ENCODE measurements around the gene PGP.

The PGP gene

DNA sequence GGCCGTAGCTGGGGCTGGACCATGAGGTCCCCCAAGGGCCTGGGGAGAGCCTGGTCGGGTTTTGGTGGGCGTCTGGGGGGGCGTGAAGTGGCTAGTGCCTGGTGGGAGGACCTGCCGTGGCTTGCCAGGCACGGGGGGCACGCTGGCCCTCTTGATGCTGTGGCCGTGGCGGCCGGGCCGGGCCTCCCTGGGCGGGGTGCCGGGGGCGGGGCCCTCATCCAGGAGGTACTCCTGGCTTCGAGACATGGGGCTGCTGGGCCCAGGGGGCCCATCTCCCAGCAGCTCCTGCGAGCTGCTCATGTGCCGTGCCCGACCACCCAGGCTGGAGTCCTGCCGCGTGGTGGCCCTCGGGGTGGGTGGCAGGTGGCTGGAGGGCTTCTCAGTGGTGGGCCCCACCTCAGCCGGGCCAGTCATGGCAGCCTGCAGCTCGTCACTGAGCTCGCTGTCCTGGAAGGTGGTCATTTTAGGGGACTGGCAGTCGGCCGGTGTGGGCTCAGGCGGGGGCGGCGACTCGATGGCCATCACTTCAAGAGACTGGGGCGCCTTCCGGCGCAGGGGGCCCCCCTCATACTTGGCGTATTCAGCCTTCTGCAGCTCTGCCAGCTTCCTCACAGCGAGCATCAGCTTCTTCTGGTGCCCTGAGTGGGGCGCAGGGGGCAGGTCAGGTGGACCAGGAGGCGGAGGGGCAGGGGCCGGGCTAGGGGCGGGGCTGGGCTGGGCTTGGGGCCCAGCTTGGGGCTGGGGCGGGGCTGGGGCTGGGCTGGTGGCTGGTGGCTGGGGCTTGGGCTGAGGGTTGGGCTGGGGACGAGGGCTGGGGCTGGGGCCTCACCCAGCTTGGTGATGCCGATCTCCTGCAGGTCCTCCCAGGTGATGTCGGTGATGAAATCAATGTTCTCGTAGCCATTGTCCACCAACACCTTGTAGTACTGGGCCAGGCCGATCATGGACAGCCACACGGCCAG is 33.4 kb downstream of the PGP start:
- no peak for DNase-seq (ENCODE audit: low spot score)

DNA sequence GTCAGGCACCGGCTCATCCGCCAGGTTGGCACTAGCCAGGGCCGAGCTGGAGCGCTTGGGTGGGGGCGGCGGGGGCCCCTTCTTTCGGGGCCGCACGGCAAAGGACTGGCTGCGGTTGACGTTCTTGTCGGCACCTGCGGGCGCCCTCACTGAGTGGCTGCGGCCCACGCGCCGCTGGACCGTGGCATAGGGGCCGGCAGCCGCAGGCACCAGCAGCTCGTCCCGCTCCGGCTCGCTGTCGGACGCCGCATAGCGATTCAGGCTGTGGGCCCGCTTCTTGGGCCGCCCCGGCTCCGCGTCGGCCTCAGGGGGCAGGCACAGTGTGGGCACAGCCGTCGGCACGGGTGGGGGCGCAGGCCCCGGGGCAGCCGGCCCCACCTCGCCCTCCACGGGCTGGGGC is 34.2 kb downstream of the PGP start:
- DNase-seq (ENCODE audit: low spot score), result no peak

DNA sequence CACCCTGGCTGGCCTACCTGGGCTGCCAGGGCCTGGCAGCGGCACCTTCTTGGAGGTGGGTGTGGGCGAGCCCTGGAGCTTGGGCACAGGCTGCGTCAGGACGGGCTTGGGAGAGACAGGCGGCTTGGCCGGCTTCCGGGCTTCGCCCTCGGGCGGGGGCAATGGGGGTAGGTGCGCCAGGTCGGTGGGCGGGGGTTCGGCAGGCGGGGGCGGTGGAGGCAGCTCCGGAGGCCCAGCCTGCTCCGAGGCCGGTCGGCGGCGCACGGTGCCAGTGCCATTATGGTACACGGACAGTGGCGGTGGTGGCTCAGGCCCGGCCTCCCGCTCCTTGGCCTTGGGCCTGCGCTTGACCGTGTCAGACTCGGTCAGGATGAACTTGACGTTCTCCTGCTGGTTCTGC is 35.1 kb downstream of the PGP start:
- DNase-seq (ENCODE audit: low spot score), result no peak

DNA sequence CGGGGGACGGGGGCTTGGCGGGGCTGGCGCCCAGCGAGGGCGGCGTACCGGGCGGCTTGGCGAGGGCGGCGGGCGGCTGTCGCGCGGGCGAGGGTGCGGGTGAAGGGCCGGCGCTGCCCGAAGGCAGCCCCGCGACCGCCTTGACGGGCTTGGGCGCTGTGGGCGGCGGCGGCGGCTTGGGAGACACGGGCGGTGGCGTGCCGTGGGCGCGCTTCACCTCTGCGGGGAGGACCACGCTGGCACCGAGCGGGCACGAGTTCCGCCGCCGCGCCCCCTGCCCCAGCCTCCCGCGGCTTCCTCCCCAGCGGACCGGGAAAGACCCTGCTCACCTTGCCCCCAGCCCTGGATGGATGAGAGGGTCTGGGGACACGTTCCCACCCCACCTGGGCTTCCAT is 35.5 kb downstream of the PGP start:
- DNase-seq (ENCODE audit: low spot score), result no peak

- DNase-seq (ENCODE audit: low spot score), result peak; percentile 41
These were observed 36.1 kb downstream of the PGP start for GRCh38 chr16:2178321-2179106.

GRCh38 chr16:2177561-2177960 is 37.1 kb downstream of the PGP start:
- no peak for DNase-seq (ENCODE audit: low spot score)

DNA sequence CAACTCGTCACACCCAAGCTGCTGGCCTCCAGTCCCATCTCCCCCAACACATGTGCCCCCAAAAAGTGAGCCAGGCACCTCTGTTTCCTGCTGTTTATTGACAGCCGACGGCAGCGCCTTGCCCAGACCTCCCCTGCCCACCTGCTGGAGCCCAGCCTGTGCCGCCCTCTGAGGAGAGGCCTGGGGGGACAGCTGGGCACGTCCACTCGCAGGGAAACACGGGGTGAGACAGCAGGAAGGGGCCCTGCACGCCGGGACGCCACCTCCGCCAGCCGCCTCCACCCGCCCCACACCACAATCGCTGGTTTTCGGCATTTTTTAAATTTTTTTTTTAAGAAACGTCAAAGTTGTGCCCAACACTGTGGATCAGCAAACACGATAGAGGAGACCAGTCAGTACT is 37.5 kb downstream of the PGP start:
- DNase-seq (ENCODE audit: low spot score), result no peak

GRCh38 chr16:2176047-2176446 is 38.6 kb downstream of the PGP start:
- no peak for DNase-seq (ENCODE audit: low spot score)

DNA sequence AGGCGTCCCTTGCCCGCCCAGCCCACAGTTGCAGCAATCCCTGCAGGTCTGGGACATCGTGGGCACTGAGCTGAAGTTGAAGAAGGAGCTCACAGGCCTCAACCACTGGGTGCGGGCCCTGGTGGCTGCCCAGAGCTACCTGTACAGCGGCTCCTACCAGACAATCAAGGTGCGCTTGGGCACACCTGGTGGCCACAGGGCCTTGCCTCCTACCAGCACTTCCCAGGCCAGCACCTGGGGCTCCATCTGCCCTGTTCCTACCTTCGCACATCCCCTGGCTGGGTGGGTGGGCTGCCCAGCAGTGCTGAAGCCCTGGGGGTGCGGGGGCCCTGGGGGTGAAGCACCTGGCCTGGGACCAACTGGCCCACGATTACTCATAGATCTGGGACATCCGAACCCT is 39.2 kb downstream of the PGP start:
- no peak for DNase-seq (ENCODE audit: low spot score)

DNA sequence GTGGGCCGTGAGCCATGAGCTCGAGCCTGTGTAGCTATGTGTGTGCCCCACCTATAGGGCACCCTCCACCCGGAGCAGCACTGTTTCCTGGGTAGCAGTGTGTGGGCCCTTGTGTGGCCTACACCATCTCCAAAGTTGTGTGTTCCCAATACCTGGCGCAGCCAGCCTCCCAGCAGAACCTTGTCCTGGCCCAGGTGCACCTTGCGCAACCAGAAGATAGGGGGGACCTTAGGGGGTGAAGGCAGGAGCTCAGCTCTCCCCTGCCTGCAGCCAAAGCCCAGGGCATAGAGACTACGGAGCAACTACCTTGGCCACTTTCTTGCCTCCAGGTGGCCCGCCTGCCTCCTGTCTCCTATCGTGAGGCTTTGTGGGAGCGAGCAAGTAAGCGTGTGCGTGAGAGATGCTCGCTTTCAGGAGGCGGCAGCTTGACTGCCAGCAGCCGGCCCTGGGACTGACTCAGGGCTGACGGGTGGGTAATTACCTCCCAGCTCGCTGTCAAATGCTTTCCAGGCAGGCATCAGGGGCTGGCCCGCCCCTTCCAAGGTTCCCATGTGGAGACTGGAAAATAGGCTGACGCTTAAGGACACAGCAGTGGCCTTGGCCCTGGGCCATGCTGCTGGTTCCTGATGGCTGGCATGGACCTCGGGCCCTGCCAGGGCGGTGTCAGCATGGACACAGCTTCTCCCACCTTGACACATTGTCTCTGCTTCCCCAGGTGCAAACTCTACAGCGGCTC is 40.1 kb downstream of the PGP start:
- DNase-seq (ENCODE audit: low spot score), result no peak

- no peak for DNase-seq (ENCODE audit: low spot score)
These were observed 40.7 kb downstream of the PGP start for GRCh38 chr16:2173916-2174315.

DNA sequence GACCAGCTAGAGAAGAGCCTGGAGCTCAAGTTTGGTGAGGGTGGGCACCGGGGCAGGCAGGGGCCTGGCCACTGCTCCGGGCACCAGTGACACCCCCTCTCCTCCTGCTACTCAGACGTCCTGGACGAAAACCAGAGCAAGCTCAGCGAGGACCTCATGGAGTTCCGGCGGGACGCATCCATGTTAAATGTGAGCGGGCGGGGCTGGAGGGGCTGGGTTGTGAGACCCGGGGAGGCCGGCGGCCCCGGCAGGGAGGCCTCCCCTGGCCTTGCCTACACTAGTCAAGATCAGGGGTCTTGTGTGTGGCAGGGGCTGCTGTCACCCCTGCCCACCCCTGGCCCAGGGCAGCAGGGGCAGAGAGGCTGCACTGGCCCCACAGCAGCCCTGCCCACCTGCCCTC is 41.3 kb downstream of the PGP start:
- no peak for DNase-seq (ENCODE audit: low spot score)

DNA sequence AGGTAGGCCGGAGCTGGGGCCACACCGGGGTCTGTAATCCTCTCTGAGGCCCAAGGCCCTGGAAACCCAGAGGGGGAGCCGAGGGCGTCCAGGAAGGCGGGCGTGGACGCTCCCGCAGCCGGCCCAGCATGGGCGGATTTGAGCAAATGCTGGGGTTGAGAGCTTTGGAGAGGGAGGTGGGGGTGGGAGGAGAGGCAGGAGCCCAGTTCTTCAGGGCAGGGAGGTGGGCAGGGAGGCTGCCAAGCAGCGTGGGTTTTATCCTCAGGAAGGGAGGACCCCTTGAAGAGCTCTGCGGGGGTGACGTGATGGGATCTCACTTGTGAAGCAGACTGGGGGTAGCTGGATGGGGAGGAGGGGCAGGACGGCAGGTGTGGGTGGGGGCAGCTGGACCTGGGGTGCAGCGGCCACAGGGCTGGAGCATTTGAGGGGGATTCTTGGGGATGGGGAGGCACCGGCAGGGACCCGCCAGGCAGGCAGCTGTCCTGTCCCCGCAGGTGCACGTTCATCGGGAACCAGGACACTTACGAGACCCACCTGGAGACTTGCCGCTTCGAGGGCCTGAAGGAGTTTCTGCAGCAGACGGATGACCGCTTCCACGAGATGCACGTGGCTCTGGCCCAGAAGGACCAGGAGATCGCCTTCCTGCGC is 41.8 kb downstream of the PGP start:
- DNase-seq (ENCODE audit: low spot score), result no peak

- no peak for DNase-seq (ENCODE audit: low spot score)
These were observed 43.0 kb downstream of the PGP start for GRCh38 chr16:2171601-2172178.

DNA sequence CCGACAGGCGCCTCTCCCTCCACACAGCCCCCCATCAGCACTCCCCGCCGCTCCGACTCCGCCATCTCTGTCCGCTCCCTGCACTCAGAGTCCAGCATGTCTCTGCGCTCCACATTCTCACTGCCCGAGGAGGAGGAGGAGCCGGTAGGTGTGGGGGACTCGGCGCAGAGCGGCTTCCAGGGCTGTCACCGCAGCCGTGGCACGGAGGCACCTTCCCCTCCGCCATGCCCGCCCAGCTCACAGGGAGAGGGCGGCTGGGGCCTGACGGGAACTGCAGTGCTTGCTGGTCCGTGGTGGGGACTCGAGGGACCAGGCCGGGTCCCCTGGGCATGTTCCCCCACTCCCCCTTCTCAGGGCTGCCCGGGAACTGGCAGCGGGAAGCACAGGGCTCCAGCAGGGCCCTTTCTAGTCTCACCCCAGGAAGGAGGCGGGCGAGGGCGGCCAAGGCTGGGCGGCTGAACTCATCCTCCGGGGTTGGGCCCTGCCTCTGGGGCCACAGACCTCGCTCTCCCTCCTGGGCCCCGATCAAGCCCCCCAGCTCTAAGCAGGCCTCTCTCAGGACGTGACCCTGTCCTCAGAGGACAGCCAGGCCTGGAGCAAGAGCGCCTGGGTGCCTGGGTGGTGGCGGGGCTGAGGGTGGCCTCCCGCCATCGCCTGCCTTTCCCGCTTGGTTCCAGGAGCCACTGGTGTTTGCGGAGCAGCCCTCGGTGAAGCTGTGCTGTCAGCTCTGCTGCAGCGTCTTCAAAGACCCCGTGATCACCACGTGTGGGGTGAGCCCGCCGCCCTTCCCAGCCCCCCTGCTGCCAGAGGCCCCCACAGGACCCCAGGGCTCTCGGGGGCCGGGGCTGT is 43.8 kb downstream of the PGP start:
- DNase-seq (ENCODE audit: low spot score), result no peak

- peak; percentile 90 for DNase-seq (ENCODE audit: low spot score)
These were observed 44.6 kb downstream of the PGP start for GRCh38 chr16:2170080-2170479.

GRCh38 chr16:2167068-2167638 is 47.5 kb downstream of the PGP start:
- no peak for DNase-seq (ENCODE audit: low spot score)

DNA sequence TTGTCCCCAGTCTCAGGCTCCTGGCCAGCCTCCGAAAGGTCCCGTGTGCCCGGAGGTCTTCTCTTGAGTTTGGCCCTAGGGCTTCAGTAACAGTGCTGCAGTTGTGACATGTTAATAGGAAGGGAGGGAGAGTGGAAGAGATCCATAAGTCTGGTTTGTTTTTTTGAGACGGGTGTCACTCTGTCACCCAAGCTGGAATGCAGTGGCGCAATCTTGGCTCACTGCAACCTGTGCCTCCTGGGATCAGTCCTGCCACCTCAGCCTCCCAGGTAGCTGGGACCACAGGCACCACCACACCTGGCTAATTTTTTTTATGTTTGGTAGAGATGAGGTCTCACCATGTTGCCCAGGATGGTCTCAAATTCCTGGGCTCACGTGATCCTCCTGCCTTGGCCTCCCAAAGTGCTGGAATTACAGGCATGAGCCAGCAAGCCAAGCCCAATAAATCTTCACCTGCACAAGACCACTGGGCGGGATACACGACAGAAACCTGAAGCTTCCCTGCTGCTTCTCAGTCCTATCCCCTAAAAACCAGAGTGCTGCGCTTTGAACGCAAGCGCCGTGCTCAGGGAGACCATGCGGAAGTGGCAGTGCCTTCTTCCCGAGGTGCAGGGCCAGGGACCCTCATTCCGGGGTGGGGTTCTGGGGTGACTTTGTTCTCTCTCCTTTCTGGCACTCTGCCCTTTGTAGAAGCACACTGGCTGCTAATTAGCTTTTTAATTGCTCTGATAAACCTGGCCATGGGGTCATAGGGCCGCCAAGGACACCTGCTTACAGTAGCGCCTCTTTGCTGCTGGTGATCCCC is 48.2 kb downstream of the PGP start:
- no peak for DNase-seq (ENCODE audit: low spot score)

GRCh38 chr16:2165861-2166260 is 48.8 kb downstream of the PGP start:
- no peak for DNase-seq (ENCODE audit: low spot score)
